HG03558 (cell line): Measurements from ENCODE around the gene COL4A2.

ENCODE experiments used
- ATAC-seq: cut with Tn5 transposase; IDR thresholded peaks from one replicate; pipeline ENCODE4 v1.9.1; 2021; ENCODE audit warnings: moderate number of reproducible peaks; ENCODE audit not compliant: unreplicated experiment; ENCODE audit errors: extremely low read depth

COL4A2 gene

GRCh38 chr13:110499621-110500281 is 192.7 kb downstream of the COL4A2 start:
- ATAC-seq: no peak

- no peak for ATAC-seq
These were observed 193.3 kb downstream of the COL4A2 start for GRCh38 chr13:110500341-110500740.

- ATAC-seq: no peak
These were observed 194.1 kb downstream of the COL4A2 start for GRCh38 chr13:110501188-110501587.

GRCh38 chr13:110503037-110503901 is 196.2 kb downstream of the COL4A2 start:
- ATAC-seq: no peak

GRCh38 chr13:110503979-110504499 is 197.0 kb downstream of the COL4A2 start:
- no peak for ATAC-seq

GRCh38 chr13:110505594-110505993 is 198.5 kb downstream of the COL4A2 start:
- ATAC-seq: no peak

GRCh38 chr13:110506396-110506795 is 199.3 kb downstream of the COL4A2 start:
- ATAC-seq: no peak

- ATAC-seq: no peak
These were observed 199.9 kb downstream of the COL4A2 start for GRCh38 chr13:110506859-110507566.

GRCh38 chr13:110507678-110508381 is 200.7 kb downstream of the COL4A2 start:
- no peak for ATAC-seq

GRCh38 chr13:110509478-110509926 is 202.4 kb downstream of the COL4A2 start:
- ATAC-seq: no peak

GRCh38 chr13:110509971-110510786 is 203.1 kb downstream of the COL4A2 start:
- no peak for ATAC-seq

- ATAC-seq: no peak
These were observed 204.6 kb downstream of the COL4A2 start for GRCh38 chr13:110511509-110512181.

GRCh38 chr13:110512198-110512740 is 205.2 kb downstream of the COL4A2 start:
- no peak for ATAC-seq

GRCh38 chr13:110516500-110516899 is 209.4 kb downstream of the COL4A2 start:
- no peak for ATAC-seq

GRCh38 chr13:110517505-110518225 is 210.6 kb downstream of the COL4A2 start:
- no peak for ATAC-seq

GRCh38 chr13:110518226-110518525 is 211.1 kb downstream of the COL4A2 start:
- no peak for ATAC-seq

- ATAC-seq: no peak
These were observed 211.5 kb downstream of the COL4A2 start for GRCh38 chr13:110518571-110518970.

GRCh38 chr13:110519046-110519445 is 212.0 kb downstream of the COL4A2 start:
- ATAC-seq: no peak
